ENCODE data around the gene PEX26.

Gene PEX26

DNA sequence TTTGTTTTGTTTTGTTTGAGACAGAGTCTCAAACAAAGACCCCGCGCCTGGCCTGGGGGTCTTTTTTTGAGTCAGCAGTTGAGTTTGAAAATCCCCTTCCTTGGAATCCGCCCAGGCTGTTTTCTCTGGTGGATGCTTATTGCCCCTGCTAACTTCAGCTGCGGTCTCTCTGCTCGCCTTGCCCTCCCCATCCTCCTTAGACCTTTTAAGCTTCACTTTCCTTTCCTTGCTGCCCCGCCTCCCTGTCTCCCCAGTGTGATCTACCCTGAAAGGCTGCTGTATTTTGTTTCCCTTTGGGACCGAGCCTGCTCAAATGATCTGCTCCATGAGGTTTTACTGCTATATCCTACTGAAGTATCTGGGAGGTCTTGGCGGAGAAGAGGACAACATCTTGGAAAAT, 74.7 kb downstream of the PEX26 start:
- H3K27me3 ChIP-seq (ENCODE audit: insufficient read depth, poor library complexity, severe bottlenecking), result no peaks in the 10 kb centered on the region
- H3K4me1 ChIP-seq (ENCODE audit: insufficient read depth, poor library complexity, severe bottlenecking), result peaks cover 6% of the 10 kb centered on the region
- no peak for DNase-seq (ENCODE audit: low spot score)
- H3K36me3 ChIP-seq (ENCODE audit: low read depth), result no peaks in the 10 kb centered on the region
- no peaks in the 10 kb centered on the region for H3K9me3 ChIP-seq (ENCODE audit: severe bottlenecking)
- no peak for TF ChIP-seq CTCF (IDR thresholded peaks at IDR 0.05; ENCODE audit: poor library complexity, severe bottlenecking)
- no peak overlapping the region for H3K27ac ChIP-seq (ENCODE audit: poor library complexity, severe bottlenecking)
- ATAC-seq (ENCODE audit: low read depth), result no peak
- no peak overlapping the region for H3K4me3 ChIP-seq (ENCODE audit: severe bottlenecking)

- H3K27me3 ChIP-seq (ENCODE audit: insufficient read depth, poor library complexity, severe bottlenecking), result no peaks in the 10 kb centered on the region
- ATAC-seq (ENCODE audit: low read depth), result no peak
- H3K4me3 ChIP-seq (ENCODE audit: severe bottlenecking), result no peak overlapping the region
- H3K9me3 ChIP-seq (ENCODE audit: severe bottlenecking), result no peaks in the 10 kb centered on the region
- peaks cover 6% of the 10 kb centered on the region for H3K4me1 ChIP-seq (ENCODE audit: insufficient read depth, poor library complexity, severe bottlenecking)
- H3K36me3 ChIP-seq (ENCODE audit: low read depth), result no peaks in the 10 kb centered on the region
- no peak overlapping the region for H3K27ac ChIP-seq (ENCODE audit: poor library complexity, severe bottlenecking)
- no peak for TF ChIP-seq CTCF (IDR thresholded peaks at IDR 0.05; ENCODE audit: poor library complexity, severe bottlenecking)
- no peak for DNase-seq (ENCODE audit: low spot score)
These were observed 77.1 kb downstream of the PEX26 start for GRCh38 chr22:18154821-18155390.
